ENCODE measurements around the gene WIZ.

WIZ gene

GRCh38 chr19:15424692-15425272, 25.0 kb downstream of the WIZ start:
- H3K4me3 ChIP-seq (ENCODE audit: low read length): no peak overlapping the region
- TF ChIP-seq, protein P1, sequence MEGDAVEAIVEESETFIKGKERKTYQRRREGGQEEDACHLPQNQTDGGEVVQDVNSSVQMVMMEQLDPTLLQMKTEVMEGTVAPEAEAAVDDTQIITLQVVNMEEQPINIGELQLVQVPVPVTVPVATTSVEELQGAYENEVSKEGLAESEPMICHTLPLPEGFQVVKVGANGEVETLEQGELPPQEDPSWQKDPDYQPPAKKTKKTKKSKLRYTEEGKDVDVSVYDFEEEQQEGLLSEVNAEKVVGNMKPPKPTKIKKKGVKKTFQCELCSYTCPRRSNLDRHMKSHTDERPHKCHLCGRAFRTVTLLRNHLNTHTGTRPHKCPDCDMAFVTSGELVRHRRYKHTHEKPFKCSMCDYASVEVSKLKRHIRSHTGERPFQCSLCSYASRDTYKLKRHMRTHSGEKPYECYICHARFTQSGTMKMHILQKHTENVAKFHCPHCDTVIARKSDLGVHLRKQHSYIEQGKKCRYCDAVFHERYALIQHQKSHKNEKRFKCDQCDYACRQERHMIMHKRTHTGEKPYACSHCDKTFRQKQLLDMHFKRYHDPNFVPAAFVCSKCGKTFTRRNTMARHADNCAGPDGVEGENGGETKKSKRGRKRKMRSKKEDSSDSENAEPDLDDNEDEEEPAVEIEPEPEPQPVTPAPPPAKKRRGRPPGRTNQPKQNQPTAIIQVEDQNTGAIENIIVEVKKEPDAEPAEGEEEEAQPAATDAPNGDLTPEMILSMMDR (conservative IDR thresholded peaks at IDR 0.05; ENCODE audit: low read depth, low read length): no peak
- DNase-seq (ENCODE audit: low read depth): no peak

DNA sequence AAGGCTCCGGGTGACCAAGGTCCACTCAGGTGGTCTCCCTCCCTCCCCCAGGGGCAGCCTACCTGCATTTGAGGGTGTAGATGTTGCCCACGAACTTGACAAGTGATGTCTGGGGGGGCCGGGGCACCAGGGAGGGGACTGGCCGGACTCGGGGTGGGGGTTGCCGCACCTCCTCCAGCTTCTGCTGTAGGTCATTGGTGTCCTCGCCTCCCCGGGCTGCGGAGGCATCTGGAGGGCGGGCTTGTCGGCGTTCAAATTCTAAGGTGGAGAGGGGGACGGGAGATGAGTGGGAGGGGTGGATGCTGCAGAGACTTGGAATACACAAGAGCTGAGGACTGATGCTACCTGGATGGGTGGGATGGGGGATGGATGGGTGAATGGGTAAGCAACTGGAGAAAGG, 25.6 kb downstream of the WIZ start:
- DNase-seq (ENCODE audit: low read depth): no peak
- TF ChIP-seq, protein P1 (conservative IDR thresholded peaks at IDR 0.05; ENCODE audit: low read depth, low read length): no peak
- no peak overlapping the region for H3K4me3 ChIP-seq (ENCODE audit: low read length)

- H3K4me3 ChIP-seq (ENCODE audit: low read length): no peak overlapping the region
- no peak for DNase-seq (ENCODE audit: low read depth)
- TF ChIP-seq, protein P1 (conservative IDR thresholded peaks at IDR 0.05; ENCODE audit: low read depth, low read length): no peak
Observed at GRCh38 chr19:15423130-15423529, 26.6 kb downstream of the WIZ start.

- DNase-seq (ENCODE audit: low read depth): no peak
- TF ChIP-seq, protein P1 (conservative IDR thresholded peaks at IDR 0.05; ENCODE audit: low read depth, low read length): no peak
- no peak overlapping the region for H3K4me3 ChIP-seq (ENCODE audit: low read length)
Observed at GRCh38 chr19:15422296-15423075, 27.3 kb downstream of the WIZ start.

GRCh38 chr19:15421721-15422260, 28.0 kb downstream of the WIZ start:
- no peak for DNase-seq (ENCODE audit: low read depth)
- TF ChIP-seq, protein P1 (conservative IDR thresholded peaks at IDR 0.05; ENCODE audit: low read depth, low read length): no peak
- no peak overlapping the region for H3K4me3 ChIP-seq (ENCODE audit: low read length)

- DNase-seq (ENCODE audit: low read depth): no peak
- TF ChIP-seq, protein P1 (conservative IDR thresholded peaks at IDR 0.05; ENCODE audit: low read depth, low read length): no peak
- H3K4me3 ChIP-seq (ENCODE audit: low read length): no peak overlapping the region
Observed at GRCh38 chr19:15421136-15421695, 28.5 kb downstream of the WIZ start.
